MCF 10A (cell line): ENCODE measurements around the gene ARL6IP6. TPM values are rescaled to one million over a fixed set of nuclear protein-coding genes. Genes with fewer than 3 reads are reported as not detected.

ENCODE experiments used
- BruUV-seq: library from RNA; stranded (reverse); fragments of 400-500 nt; replicated peaks from 2 replicates; lab custom pipeline; 2021; lab: Mats Ljungman, UMichigan
- CTCF ChIA-PET: fragments of 300-600 bp; sonication (Branson Sonifier 250); formaldehyde crosslinking; extraction: SDS; loops from one replicate; lab custom pipeline; 2021; ENCODE audit warnings: antibody characterized with exemption, inconsistent platforms; lab: Yijun Ruan, JAX
- POLR2A ChIA-PET: fragments of 300-600, 350-650 bp; sonication (Branson Sonifier 250); formaldehyde crosslinking; extraction: SDS; loops from one replicate; lab custom pipeline; 2020; ENCODE audit warnings: antibody characterized with exemption, inconsistent platforms; lab: Yijun Ruan, JAX
- DNase-seq: peaks from one replicate; pipeline ENCODE4 v3.0.0-alpha.2; 2018; ENCODE audit not compliant: unreplicated experiment
- H3K27ac Mint-ChIP-seq: one replicate; pipeline ENCODE4 v1.8.0; 2022; ENCODE audit warnings: mild to moderate bottlenecking, low read depth, mixed read lengths; ENCODE audit not compliant: unreplicated experiment
- H3K27me3 Mint-ChIP-seq: one replicate; pipeline ENCODE4 v1.8.0; 2022; ENCODE audit warnings: mixed read lengths; ENCODE audit not compliant: insufficient read depth, unreplicated experiment
- H3K36me3 Mint-ChIP-seq: one replicate; pipeline ENCODE4 v1.8.0; 2022; ENCODE audit warnings: mild to moderate bottlenecking, moderate library complexity, mixed read lengths; ENCODE audit not compliant: insufficient read depth, unreplicated experiment
- H3K4me1 Mint-ChIP-seq: one replicate; pipeline ENCODE4 v1.8.0; 2022; ENCODE audit warnings: mixed read lengths; ENCODE audit not compliant: insufficient read depth, unreplicated experiment
- H3K4me3 Mint-ChIP-seq: one replicate; pipeline ENCODE4 v1.8.0; 2022; ENCODE audit warnings: mild to moderate bottlenecking, moderate library complexity, mixed read lengths; ENCODE audit not compliant: unreplicated experiment
- H3K9me3 Mint-ChIP-seq: one replicate; pipeline ENCODE4 v1.8.0; 2022; ENCODE audit warnings: mixed read lengths; ENCODE audit not compliant: unreplicated experiment
- intact Hi-C: fragments of 100-400 bp; cut with micrococcal nuclease; formaldehyde crosslinking; loops from 2 replicates; pipeline ENCODE4 v1.14.1; 2022
- total RNA-seq: library from RNA; stranded (reverse); gene quantifications from 2 replicates; pipeline ENCODE4 v1.2.3, GENCODE V29; 2022
- TF ChIP-seq, protein P1 (sequence below): fragments of 200-600 bp; IDR thresholded peaks from one replicate; pipeline ENCODE4 v1.8.0; 2022; ENCODE audit warnings: antibody characterized with exemption, mild to moderate bottlenecking; ENCODE audit not compliant: unreplicated experiment

The ARL6IP6 gene
- total RNA-seq, 1 experiment from 2014 or later: 23.7 TPM

DNA sequence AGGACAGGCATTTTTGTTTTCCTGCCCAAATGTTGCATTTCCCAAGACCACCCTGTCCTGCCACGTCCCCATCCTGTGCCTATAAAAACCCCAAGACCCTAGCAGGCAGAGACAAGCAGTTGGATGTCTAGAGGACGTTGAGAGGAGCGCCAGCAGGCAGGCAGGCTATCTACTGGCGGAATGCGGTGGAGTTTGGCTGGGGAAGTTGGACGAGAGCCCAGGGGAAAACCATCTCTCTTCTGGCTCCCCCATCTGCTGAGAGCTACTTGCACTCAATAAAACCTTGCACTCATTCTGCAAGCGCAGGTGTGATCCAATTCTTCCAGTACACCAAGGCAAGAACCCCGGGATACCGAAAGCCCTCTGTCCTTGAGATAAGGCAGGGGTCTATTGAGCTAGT, 72.5 kb downstream of the ARL6IP6 start:
- TF ChIP-seq, protein P1, sequence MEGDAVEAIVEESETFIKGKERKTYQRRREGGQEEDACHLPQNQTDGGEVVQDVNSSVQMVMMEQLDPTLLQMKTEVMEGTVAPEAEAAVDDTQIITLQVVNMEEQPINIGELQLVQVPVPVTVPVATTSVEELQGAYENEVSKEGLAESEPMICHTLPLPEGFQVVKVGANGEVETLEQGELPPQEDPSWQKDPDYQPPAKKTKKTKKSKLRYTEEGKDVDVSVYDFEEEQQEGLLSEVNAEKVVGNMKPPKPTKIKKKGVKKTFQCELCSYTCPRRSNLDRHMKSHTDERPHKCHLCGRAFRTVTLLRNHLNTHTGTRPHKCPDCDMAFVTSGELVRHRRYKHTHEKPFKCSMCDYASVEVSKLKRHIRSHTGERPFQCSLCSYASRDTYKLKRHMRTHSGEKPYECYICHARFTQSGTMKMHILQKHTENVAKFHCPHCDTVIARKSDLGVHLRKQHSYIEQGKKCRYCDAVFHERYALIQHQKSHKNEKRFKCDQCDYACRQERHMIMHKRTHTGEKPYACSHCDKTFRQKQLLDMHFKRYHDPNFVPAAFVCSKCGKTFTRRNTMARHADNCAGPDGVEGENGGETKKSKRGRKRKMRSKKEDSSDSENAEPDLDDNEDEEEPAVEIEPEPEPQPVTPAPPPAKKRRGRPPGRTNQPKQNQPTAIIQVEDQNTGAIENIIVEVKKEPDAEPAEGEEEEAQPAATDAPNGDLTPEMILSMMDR: no peak
- Mint-ChIP-seq H3K27ac (no peak overlapping the region), H3K4me3 (no peak overlapping the region), H3K9me3 (no peaks in the 10 kb centered on the region), H3K27me3 (no peaks in the 10 kb centered on the region), H3K36me3 (peaks cover 4% of the 10 kb centered on the region), H3K4me1 (no peaks in the 10 kb centered on the region)
- DNase-seq: no peak
- no TSS peak for BruUV-seq
- ChIA-PET CTCF (no interaction called here), POLR2A (no interaction called here)
- intact Hi-C loops: no loop called here

DNA sequence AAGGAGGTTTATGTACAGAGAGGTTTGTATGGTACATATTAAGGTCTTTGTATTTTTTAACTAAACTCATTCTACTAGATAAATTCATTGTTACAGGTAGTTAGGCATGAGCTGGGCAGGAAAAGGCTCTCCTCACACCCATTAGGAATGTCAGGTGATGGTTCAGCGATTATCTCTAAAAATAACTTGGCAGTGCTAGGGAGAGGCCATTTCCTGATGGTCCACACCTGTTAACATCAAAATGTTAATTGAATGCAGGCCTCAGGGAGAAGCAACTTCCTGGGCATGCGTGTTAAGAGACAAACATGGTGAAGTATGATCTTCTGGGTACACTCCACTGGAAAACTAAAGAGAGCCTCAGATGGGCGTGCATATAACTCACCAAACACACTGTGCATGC, 73.6 kb downstream of the ARL6IP6 start:
- no peaks in the 10 kb centered on the region for H3K4me1 Mint-ChIP-seq
- CTCF ChIA-PET: no interaction called here
- H3K9me3 Mint-ChIP-seq: no peaks in the 10 kb centered on the region
- no peak overlapping the region for H3K27ac Mint-ChIP-seq
- BruUV-seq: no TSS peak
- no peak for DNase-seq
- no peaks in the 10 kb centered on the region for H3K27me3 Mint-ChIP-seq
- intact Hi-C loops: no loop called here
- POLR2A ChIA-PET: no interaction called here
- TF ChIP-seq, protein P1: no peak
- H3K4me3 Mint-ChIP-seq: no peak overlapping the region
- peaks cover 4% of the 10 kb centered on the region for H3K36me3 Mint-ChIP-seq

DNA sequence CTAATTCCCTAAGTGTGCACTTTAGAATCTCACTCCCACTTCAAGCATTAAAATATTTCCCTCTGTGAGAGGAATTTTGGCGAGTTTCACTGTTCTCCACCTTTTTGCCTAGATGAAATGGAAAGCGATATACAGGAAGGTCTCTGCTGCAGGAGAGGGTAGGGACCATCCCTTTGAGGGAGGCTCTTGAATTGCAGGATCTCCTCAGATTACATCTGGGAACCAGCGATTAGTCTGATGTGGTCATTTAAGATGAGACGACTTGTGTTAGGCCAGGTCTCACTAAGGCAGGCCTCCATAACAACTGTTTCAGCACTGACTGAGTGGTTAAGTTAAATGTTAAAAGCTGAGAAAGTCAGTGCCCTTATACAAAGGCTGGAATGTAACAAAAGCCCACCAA, 74.6 kb downstream of the ARL6IP6 start:
- TF ChIP-seq, protein P1: no peak
- CTCF ChIA-PET: interaction anchor here (0.7 kb wide), 1 partner anchor 727 kb away, joined by 3 read pairs; no protein-coding TSS in a partner anchor
- no peak overlapping the region for H3K27ac Mint-ChIP-seq
- H3K4me1 Mint-ChIP-seq: no peaks in the 10 kb centered on the region
- intact Hi-C loops: no loop called here
- H3K4me3 Mint-ChIP-seq: no peak overlapping the region
- H3K36me3 Mint-ChIP-seq: peaks cover 4% of the 10 kb centered on the region
- H3K9me3 Mint-ChIP-seq: no peaks in the 10 kb centered on the region
- DNase-seq: no peak
- H3K27me3 Mint-ChIP-seq: no peaks in the 10 kb centered on the region
- no TSS peak for BruUV-seq
- POLR2A ChIA-PET: no interaction called here

DNA sequence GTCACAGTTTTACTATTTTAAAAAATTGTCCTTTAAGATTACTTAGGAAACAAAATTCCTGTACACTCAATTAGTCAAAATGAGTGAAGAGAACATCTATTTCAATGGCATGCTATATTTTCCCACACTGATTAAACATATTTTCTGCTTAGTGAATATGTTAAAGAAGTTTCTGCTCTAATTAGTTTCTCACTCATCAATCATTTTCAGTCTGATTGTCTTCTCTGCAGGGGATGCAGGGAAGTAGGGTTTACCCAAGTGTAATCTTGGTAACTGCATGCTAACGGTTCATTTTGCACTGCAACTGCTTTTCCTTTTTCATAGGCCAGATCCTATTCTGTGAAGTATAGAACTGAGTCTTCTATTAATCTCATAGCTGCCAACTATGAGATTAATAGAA, 78.5 kb downstream of the ARL6IP6 start:
- BruUV-seq: no TSS peak
- intact Hi-C loops: no loop called here
- no peaks in the 10 kb centered on the region for H3K4me1 Mint-ChIP-seq

More for the DNA sequence above, 78.5 kb downstream of the ARL6IP6 start:
- CTCF ChIA-PET: no interaction called here
- H3K9me3 Mint-ChIP-seq: no peaks in the 10 kb centered on the region
- H3K27ac Mint-ChIP-seq: no peak overlapping the region
- POLR2A ChIA-PET: no interaction called here
- no peaks in the 10 kb centered on the region for H3K36me3 Mint-ChIP-seq
- no peak for DNase-seq
- no peak overlapping the region for H3K4me3 Mint-ChIP-seq
- TF ChIP-seq, protein P1: no peak
- H3K27me3 Mint-ChIP-seq: no peaks in the 10 kb centered on the region
